GM12865 (cell line): ENCODE data around the gene GRIFIN.
"Not testable (repeated sequence)": the region's sequence is repeated elsewhere in the genome, so short reads cannot be mapped to it uniquely, and the experiment has no call there.

ENCODE experiments used
- DNase-seq: peaks from one replicate; pipeline ENCODE4 v3.0.0; 2010; ENCODE audit warnings: low read depth
- H3K4me3 ChIP-seq: 2 replicates; pipeline ENCODE4 v1.5.1; 2011; ENCODE audit warnings: mild to moderate bottlenecking, low read depth, low read length, control low read depth
- CTCF ChIP-seq: IDR thresholded peaks from 2 replicates; pipeline ENCODE4 v1.5.1; 2011; ENCODE audit warnings: low read length, control low read depth, low read depth, inconsistent platforms; ENCODE audit not compliant: insufficient read depth; ENCODE audit errors: missing control alignments

Gene GRIFIN

GRCh38 chr7:2459674-2460073 is 16.5 kb downstream of the GRIFIN start:
- no peak overlapping the region for H3K4me3 ChIP-seq
- TF ChIP-seq CTCF: no peak
- no peak for DNase-seq

- H3K4me3 ChIP-seq, DNase-seq: not testable (repeated sequence)
These were observed 22.3 kb downstream of the GRIFIN start for GRCh38 chr7:2453849-2454248.

- no peak for TF ChIP-seq CTCF
- no peak overlapping the region for H3K4me3 ChIP-seq
- no peak for DNase-seq
These were observed 23.4 kb downstream of the GRIFIN start for GRCh38 chr7:2452643-2453270.

GRCh38 chr7:2452074-2452507 is 24.1 kb downstream of the GRIFIN start:
- TF ChIP-seq CTCF: no peak
- H3K4me3 ChIP-seq: no peak overlapping the region
- no peak for DNase-seq

- no peak overlapping the region for H3K4me3 ChIP-seq
- peak; percentile 78 for TF ChIP-seq CTCF
- DNase-seq: peak; percentile 75
These were observed 24.8 kb downstream of the GRIFIN start for GRCh38 chr7:2451171-2452073.

DNA sequence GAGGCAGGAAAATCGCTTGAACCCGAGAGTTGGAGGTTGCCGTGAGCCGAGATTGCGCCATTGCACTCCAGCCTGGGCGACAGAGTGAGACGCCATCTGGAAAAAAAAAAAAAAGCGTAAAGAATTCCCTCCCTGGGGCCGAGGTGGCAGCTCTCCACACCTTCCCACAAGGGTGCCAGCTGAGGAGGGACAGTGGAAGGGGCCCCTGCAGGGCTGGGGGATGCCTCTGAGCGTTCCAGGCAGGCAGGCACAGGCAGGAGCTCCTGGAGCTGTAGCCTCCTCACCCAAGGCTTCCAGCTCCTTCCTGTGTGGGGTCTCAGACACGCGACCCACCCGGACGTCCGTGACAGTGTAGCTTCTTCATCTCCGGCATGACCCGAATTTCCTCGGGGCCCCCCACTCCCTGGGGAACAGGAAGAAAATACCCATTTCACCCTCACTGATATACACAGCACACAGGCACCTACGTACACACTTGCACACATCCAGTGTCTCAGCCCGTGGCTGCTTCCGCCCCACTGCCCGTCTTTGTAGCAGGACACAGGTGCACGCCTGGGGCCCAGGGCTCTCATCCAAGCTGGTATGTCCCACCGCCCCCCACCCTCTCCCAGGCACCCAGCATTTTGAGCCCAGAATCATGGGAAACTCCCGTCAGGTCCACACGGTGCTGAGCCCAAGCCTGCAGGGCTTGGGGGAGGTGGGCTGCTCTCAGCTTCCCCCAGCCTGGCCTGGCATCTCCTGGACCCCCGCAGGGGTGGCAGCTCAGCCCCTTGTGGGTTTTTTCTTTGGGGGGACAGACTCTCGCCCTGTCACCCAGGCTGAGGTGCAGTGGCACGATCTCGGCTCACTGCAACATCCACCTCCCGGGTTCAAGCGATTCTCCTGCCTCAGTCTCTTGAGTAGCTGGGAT is 25.7 kb downstream of the GRIFIN start:
- no peak for TF ChIP-seq CTCF
- H3K4me3 ChIP-seq: no peak overlapping the region
- no peak for DNase-seq

GRCh38 chr7:2446676-2447075 is 29.5 kb downstream of the GRIFIN start:
- no peak for TF ChIP-seq CTCF
- DNase-seq: no peak
- no peak overlapping the region for H3K4me3 ChIP-seq
